GM21515 (cell line): ENCODE measurements around the gene ERP27.

Source experiments
- ATAC-seq: cut with Tn5 transposase; IDR thresholded peaks from one replicate; pipeline ENCODE4 v1.9.1; 2021; ENCODE audit not compliant: unreplicated experiment

Gene ERP27

GRCh38 chr12:14937014-14937413, 1.3 kb downstream of the ERP27 start:
- ATAC-seq = no peak

GRCh38 chr12:14936224-14936861, 2.0 kb downstream of the ERP27 start:
- no peak for ATAC-seq

- no peak for ATAC-seq
These were observed 3.3 kb downstream of the ERP27 start for GRCh38 chr12:14935031-14935430.

- no peak for ATAC-seq
These were observed 3.8 kb downstream of the ERP27 start for GRCh38 chr12:14934511-14934910.

- no peak for ATAC-seq
These were observed 6.4 kb downstream of the ERP27 start for GRCh38 chr12:14931791-14932560.

GRCh38 chr12:14931359-14931758, 7.0 kb downstream of the ERP27 start:
- ATAC-seq = no peak

GRCh38 chr12:14930299-14930698, 8.0 kb downstream of the ERP27 start:
- ATAC-seq = no peak

GRCh38 chr12:14928931-14929330, 9.4 kb downstream of the ERP27 start:
- ATAC-seq = no peak

- ATAC-seq = no peak
These were observed 11.1 kb downstream of the ERP27 start for GRCh38 chr12:14927267-14927666.

GRCh38 chr12:14924541-14924940, 13.8 kb downstream of the ERP27 start:
- ATAC-seq = no peak

GRCh38 chr12:14923944-14924343, 14.4 kb downstream of the ERP27 start:
- ATAC-seq = no peak

GRCh38 chr12:14921218-14921617, 17.1 kb downstream of the ERP27 start:
- ATAC-seq = no peak

- ATAC-seq = no peak
These were observed 17.7 kb downstream of the ERP27 start for GRCh38 chr12:14920475-14921126.

GRCh38 chr12:14919455-14919854, 18.9 kb downstream of the ERP27 start:
- no peak for ATAC-seq

GRCh38 chr12:14915736-14916135, 22.6 kb downstream of the ERP27 start:
- ATAC-seq = no peak

GRCh38 chr12:14913381-14913781, 25.0 kb downstream of the ERP27 start:
- no peak for ATAC-seq

GRCh38 chr12:14911131-14911530, 27.2 kb downstream of the ERP27 start:
- no peak for ATAC-seq

- ATAC-seq = no peak
These were observed 28.0 kb downstream of the ERP27 start for GRCh38 chr12:14910090-14910915.

- no peak for ATAC-seq
These were observed 30.4 kb downstream of the ERP27 start for GRCh38 chr12:14907953-14908352.

GRCh38 chr12:14906114-14906513, 32.2 kb downstream of the ERP27 start:
- no peak for ATAC-seq

- ATAC-seq = no peak
These were observed 32.9 kb downstream of the ERP27 start for GRCh38 chr12:14905269-14906004.
